Ishikawa (cell line): ENCODE results near the gene ITPRID2.

Experiments
- CEBPB ChIP-seq: IDR thresholded peaks from 2 replicates; pipeline ENCODE4 v1.6.1; 2012
- CREB1 ChIP-seq: IDR thresholded peaks from 2 replicates; pipeline ENCODE4 v1.6.1; 2012; ENCODE audit warnings: low read depth
- EGR1 ChIP-seq: IDR thresholded peaks from 2 replicates; pipeline ENCODE4 v1.6.1; 2012
- EP300 ChIP-seq: IDR thresholded peaks from 2 replicates; pipeline ENCODE4 v1.6.1; 2012; ENCODE audit warnings: borderline replicate concordance
- FOXM1 ChIP-seq: IDR thresholded peaks from 2 replicates; pipeline ENCODE4 v1.6.1; 2012; ENCODE audit warnings: low read depth, borderline replicate concordance
- NFIC ChIP-seq: IDR thresholded peaks from 2 replicates; pipeline ENCODE4 v1.6.1; 2012
- RAD21 ChIP-seq: IDR thresholded peaks from 2 replicates; pipeline ENCODE4 v1.6.1; 2012; ENCODE audit warnings: low read depth
- TAF1 ChIP-seq: IDR thresholded peaks from 2 replicates; pipeline ENCODE4 v1.6.1; 2012; ENCODE audit warnings: low read depth, mild to moderate bottlenecking
- TCF12 ChIP-seq: IDR thresholded peaks from 2 replicates; pipeline ENCODE4 v1.6.1; 2012; ENCODE audit warnings: low read depth
- TEAD4 ChIP-seq: IDR thresholded peaks from 2 replicates; pipeline ENCODE4 v1.6.1; 2012
- YY1 ChIP-seq: IDR thresholded peaks from 2 replicates; pipeline ENCODE4 v1.6.1; 2012; ENCODE audit warnings: low read depth
- ZBTB7A ChIP-seq: IDR thresholded peaks from 2 replicates; pipeline ENCODE4 v1.6.1; 2012; ENCODE audit warnings: low read depth
- TF ChIP-seq, protein P1 (sequence below): IDR thresholded peaks from 2 replicates; pipeline ENCODE4 v1.6.1; 2012; ENCODE audit warnings: low read depth, mild to moderate bottlenecking
- TF ChIP-seq, protein P2 (sequence below): IDR thresholded peaks from 2 replicates; pipeline ENCODE4 v1.6.1; 2012
- TF ChIP-seq, protein P3 (sequence below): IDR thresholded peaks from 2 replicates; pipeline ENCODE4 v1.6.1; 2012

The ITPRID2 gene

DNA sequence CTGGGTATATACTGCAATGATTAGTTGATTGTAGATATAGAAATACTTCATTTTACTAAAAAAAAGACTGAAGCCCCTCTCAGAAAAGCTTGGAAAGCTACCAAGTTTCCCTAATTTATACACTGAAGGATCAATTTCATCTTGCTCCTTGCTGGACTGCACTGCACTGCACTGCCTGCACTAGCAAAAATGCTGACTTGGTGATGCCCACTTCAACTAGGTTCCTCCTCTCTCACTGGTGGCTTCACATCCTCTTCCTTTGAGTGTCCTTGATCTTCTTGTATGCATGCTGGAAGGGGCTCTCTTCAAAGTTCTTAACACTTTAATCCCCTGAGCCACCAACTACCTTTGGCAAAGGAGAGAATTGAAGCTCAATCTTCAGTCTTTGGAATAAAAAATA lies 31.7 kb upstream of the ITPRID2 start:
- TF ChIP-seq EGR1: no peak
- TF ChIP-seq, protein P1, sequence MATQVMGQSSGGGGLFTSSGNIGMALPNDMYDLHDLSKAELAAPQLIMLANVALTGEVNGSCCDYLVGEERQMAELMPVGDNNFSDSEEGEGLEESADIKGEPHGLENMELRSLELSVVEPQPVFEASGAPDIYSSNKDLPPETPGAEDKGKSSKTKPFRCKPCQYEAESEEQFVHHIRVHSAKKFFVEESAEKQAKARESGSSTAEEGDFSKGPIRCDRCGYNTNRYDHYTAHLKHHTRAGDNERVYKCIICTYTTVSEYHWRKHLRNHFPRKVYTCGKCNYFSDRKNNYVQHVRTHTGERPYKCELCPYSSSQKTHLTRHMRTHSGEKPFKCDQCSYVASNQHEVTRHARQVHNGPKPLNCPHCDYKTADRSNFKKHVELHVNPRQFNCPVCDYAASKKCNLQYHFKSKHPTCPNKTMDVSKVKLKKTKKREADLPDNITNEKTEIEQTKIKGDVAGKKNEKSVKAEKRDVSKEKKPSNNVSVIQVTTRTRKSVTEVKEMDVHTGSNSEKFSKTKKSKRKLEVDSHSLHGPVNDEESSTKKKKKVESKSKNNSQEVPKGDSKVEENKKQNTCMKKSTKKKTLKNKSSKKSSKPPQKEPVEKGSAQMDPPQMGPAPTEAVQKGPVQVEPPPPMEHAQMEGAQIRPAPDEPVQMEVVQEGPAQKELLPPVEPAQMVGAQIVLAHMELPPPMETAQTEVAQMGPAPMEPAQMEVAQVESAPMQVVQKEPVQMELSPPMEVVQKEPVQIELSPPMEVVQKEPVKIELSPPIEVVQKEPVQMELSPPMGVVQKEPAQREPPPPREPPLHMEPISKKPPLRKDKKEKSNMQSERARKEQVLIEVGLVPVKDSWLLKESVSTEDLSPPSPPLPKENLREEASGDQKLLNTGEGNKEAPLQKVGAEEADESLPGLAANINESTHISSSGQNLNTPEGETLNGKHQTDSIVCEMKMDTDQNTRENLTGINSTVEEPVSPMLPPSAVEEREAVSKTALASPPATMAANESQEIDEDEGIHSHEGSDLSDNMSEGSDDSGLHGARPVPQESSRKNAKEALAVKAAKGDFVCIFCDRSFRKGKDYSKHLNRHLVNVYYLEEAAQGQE: no peak
- no peak for TF ChIP-seq YY1
- no peak for TF ChIP-seq NFIC
- TF ChIP-seq EP300: no peak
- TF ChIP-seq CEBPB: no peak
- TF ChIP-seq, protein P2, sequence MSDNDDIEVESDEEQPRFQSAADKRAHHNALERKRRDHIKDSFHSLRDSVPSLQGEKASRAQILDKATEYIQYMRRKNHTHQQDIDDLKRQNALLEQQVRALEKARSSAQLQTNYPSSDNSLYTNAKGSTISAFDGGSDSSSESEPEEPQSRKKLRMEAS: no peak
- no peak for TF ChIP-seq TEAD4
- TF ChIP-seq TAF1: no peak
- TF ChIP-seq, protein P3, sequence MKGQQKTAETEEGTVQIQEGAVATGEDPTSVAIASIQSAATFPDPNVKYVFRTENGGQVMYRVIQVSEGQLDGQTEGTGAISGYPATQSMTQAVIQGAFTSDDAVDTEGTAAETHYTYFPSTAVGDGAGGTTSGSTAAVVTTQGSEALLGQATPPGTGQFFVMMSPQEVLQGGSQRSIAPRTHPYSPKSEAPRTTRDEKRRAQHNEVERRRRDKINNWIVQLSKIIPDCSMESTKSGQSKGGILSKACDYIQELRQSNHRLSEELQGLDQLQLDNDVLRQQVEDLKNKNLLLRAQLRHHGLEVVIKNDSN: no peak
- no peak for TF ChIP-seq RAD21
- TF ChIP-seq CREB1: no peak
- no peak for TF ChIP-seq FOXM1

DNA sequence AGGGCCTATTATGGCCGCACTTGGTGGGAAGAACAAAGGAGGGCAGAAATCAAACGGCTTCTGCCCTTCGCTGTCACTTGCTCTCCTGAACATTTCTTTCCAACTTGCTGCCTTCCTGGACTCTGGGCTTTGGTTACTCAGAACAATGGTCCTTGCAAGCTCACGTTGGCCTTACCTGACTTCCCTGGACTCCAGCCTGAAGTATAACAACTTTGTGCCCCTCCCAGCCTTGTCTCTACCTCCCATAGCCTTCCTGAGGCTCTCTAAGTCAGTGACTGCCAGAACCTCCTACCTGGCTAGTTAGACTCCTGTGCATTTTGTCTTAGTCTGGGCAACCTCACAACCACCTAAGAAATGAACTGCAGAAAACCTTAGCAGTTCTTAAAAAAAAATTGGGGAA lies 30.2 kb upstream of the ITPRID2 start:
- TF ChIP-seq, protein P1: no peak
- TF ChIP-seq EGR1 (no peak), RAD21 (no peak), FOXM1 (no peak), TAF1 (no peak), TEAD4 (no peak), CREB1 (no peak), TCF12 (no peak), EP300 (no peak)
- TF ChIP-seq, protein P2: no peak

DNA sequence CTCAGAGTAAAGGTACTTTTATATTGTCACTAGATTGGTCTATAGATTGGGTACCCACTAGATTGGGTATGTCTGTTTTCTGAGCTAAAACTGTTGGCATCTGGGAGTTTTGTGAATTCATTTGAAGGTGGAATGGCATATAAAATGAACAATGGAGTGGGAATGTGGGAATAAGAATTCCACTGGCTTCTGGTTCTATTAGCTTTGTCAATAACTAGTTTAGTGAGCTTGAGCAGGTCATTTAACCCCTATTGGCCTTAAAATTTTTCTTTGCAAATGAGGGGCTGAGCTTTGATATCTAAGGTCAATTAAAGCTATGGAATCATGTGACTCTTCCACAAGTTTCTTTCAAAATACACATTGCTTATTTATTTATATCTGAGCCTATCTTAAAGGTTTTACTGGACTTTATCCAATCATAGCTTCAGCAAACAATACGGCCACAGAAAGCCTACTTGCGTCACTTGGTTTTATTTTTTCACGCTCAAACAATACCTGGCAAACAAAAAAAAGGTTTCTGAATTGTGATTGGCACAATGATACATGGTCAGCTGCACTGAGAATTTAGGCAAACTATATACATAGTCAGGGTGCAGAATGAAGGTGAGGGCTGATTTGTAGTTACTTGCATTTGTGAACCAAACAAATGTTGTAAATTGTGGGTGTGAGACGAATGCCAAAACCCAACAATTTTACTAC lies 28.8 kb upstream of the ITPRID2 start:
- no peak for TF ChIP-seq RAD21
- TF ChIP-seq FOXM1: no peak
- TF ChIP-seq EGR1: no peak
- TF ChIP-seq TEAD4: no peak
- no peak for TF ChIP-seq CREB1
- TF ChIP-seq, protein P3: no peak
- no peak for TF ChIP-seq TCF12
- TF ChIP-seq ZBTB7A: no peak
- TF ChIP-seq, protein P2: no peak
- no peak for TF ChIP-seq YY1
- TF ChIP-seq NFIC: no peak
- TF ChIP-seq, protein P1: no peak
- no peak for TF ChIP-seq EP300
- TF ChIP-seq CEBPB: no peak
- no peak for TF ChIP-seq TAF1

DNA sequence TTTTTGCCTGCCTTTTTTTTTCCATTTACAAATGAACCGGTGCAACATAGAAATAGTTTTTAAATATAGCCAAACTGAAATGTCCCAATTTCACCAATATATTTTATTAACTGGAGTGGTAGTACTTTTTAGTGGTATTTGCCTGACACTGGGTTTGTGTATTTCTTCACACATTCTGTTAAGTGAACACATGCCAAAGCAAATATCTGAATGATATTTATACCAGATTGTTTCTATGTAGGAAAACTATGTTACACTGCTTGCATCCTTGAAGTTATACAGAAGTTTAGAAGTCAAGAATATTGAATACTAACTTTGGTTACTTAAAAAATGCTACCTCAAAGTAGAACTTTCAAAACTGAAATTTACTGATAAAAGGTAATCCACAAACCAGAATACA lies 19.4 kb upstream of the ITPRID2 start:
- TF ChIP-seq, protein P1: no peak
- TF ChIP-seq, protein P2: no peak
- TF ChIP-seq TEAD4: no peak
- no peak for TF ChIP-seq ZBTB7A
- TF ChIP-seq EP300: no peak
- no peak for TF ChIP-seq TCF12
- no peak for TF ChIP-seq CREB1
- no peak for TF ChIP-seq YY1
- no peak for TF ChIP-seq EGR1
- no peak for TF ChIP-seq CEBPB
- no peak for TF ChIP-seq FOXM1
- no peak for TF ChIP-seq NFIC
- no peak for TF ChIP-seq TAF1
- no peak for TF ChIP-seq RAD21
- TF ChIP-seq, protein P3: no peak
